GM10847 (cell line): Measurements from ENCODE around the gene EDN1.

ENCODE experiments used
- POLR2A ChIP-seq: IDR thresholded peaks from 2 replicates; pipeline ENCODE4 v1.6.1; 2011; ENCODE audit not compliant: insufficient read length; ENCODE audit errors: extremely low read depth

Gene EDN1

GRCh38 chr6:12296604-12297003 is 6.4 kb downstream of the EDN1 start:
- no peak for TF ChIP-seq POLR2A

GRCh38 chr6:12297363-12298016 is 7.3 kb downstream of the EDN1 start:
- no peak for TF ChIP-seq POLR2A

GRCh38 chr6:12298017-12298978 is 8.1 kb downstream of the EDN1 start:
- no peak for TF ChIP-seq POLR2A

GRCh38 chr6:12298995-12299394 is 8.8 kb downstream of the EDN1 start:
- TF ChIP-seq POLR2A = no peak

- no peak for TF ChIP-seq POLR2A
Measured at GRCh38 chr6:12301018-12301417, 10.9 kb downstream of the EDN1 start.

- no peak for TF ChIP-seq POLR2A
Measured at GRCh38 chr6:12304487-12304886, 14.3 kb downstream of the EDN1 start.

GRCh38 chr6:12309070-12309469 is 18.9 kb downstream of the EDN1 start:
- TF ChIP-seq POLR2A = no peak

GRCh38 chr6:12311106-12311505 is 20.9 kb downstream of the EDN1 start:
- TF ChIP-seq POLR2A = no peak

GRCh38 chr6:12312736-12313135 is 22.6 kb downstream of the EDN1 start:
- TF ChIP-seq POLR2A = no peak

GRCh38 chr6:12313306-12313991 is 23.3 kb downstream of the EDN1 start:
- no peak for TF ChIP-seq POLR2A

- TF ChIP-seq POLR2A = no peak
Measured at GRCh38 chr6:12313992-12314589, 23.9 kb downstream of the EDN1 start.

GRCh38 chr6:12314751-12315150 is 24.6 kb downstream of the EDN1 start:
- TF ChIP-seq POLR2A = no peak

GRCh38 chr6:12315292-12316081 is 25.3 kb downstream of the EDN1 start:
- no peak for TF ChIP-seq POLR2A

- TF ChIP-seq POLR2A = no peak
Measured at GRCh38 chr6:12318749-12319148, 28.6 kb downstream of the EDN1 start.

- no peak for TF ChIP-seq POLR2A
Measured at GRCh38 chr6:12324099-12324498, 33.9 kb downstream of the EDN1 start.
